K562 (cell line): ENCODE results near the gene LRRC74B. TPM values are rescaled to one million over a fixed set of nuclear protein-coding genes. Genes with fewer than 3 reads are reported as not detected.

Source experiments
- FOXA3 ChIP-seq, 2 experiments: fragments of 450-650 bp in 1 of 2; sonication (generic) in 1 of 2; formaldehyde crosslinking; IDR thresholded peaks in 1 of 2; conservative IDR thresholded peaks in 1 of 2; 2 replicates each; pipeline versions ENCODE4 v1.4.0 to v1.8.0; 2020 to 2022; ENCODE audit warnings: mild to moderate bottlenecking in 2 of 2, missing genetic modification reagents in 1 of 2
- FOXJ2 ChIP-seq: fragments of 200-800 bp; sonication (Bioruptor generic); IDR thresholded peaks from 2 replicates; pipeline ENCODE4 v1.6.1; 2016; ENCODE audit warnings: missing genetic modification characterization, missing compliant biosample characterization
- GATA2 ChIP-seq: sonication (generic); formaldehyde crosslinking; IDR thresholded peaks from 2 replicates; pipeline ENCODE4 v1.4.0; 2020; ENCODE audit warnings: mild to moderate bottlenecking, missing genetic modification reagents
- GATAD2A ChIP-seq: fragments of 450-650 bp; IDR thresholded peaks from 2 replicates; pipeline ENCODE4 v1.6.1; 2017
- GTF2A2 ChIP-seq: IDR thresholded peaks from 2 replicates; pipeline ENCODE4 v1.6.1; 2016; ENCODE audit warnings: mild to moderate bottlenecking, missing genetic modification characterization, missing compliant biosample characterization
- GTF2F1 ChIP-seq: IDR thresholded peaks from 2 replicates; pipeline ENCODE4 v1.6.1; 2011; ENCODE audit warnings: low read depth, low read length, improper control_type of control experiment
- HMG20B ChIP-seq: fragments of 250-450 bp; sonication (Bioruptor Pico); IDR thresholded peaks from 2 replicates; pipeline ENCODE4 v1.5.0; 2021; ENCODE audit warnings: mild to moderate bottlenecking
- HSF4 ChIP-seq: fragments of 250-450 bp; sonication (Bioruptor Pico); IDR thresholded peaks from 2 replicates; pipeline ENCODE4 v2.1.2; 2022; ENCODE audit warnings: mild to moderate bottlenecking, moderate library complexity, borderline replicate concordance
- IRF2 ChIP-seq: sonication (generic); formaldehyde crosslinking; IDR thresholded peaks from 2 replicates; pipeline ENCODE4 v1.8.1; 2022; ENCODE audit warnings: mild to moderate bottlenecking, missing genetic modification reagents
- KLF1 ChIP-seq: fragments of 450-650 bp; IDR thresholded peaks from 2 replicates; pipeline ENCODE4 v1.6.1; 2016; ENCODE audit warnings: missing genetic modification characterization, missing compliant biosample characterization
- NFE2 ChIP-seq: IDR thresholded peaks from 2 replicates; pipeline ENCODE4 v1.6.1; 2014; ENCODE audit warnings: antibody characterized with exemption, low read depth
- NR2C2 ChIP-seq, 2 experiments: fragments of 200-800 bp in 1 of 2; sonication (Bioruptor generic) in 1 of 2; sonication (generic) in 1 of 2; formaldehyde crosslinking in 1 of 2; IDR thresholded peaks; 2 replicates each; pipeline versions ENCODE4 v1.6.1 to v1.8.0; 2016 to 2022; ENCODE audit warnings: mild to moderate bottlenecking in 1 of 2, missing compliant biosample characterization in 1 of 2, missing genetic modification characterization in 1 of 2, missing genetic modification reagents in 1 of 2
- PRPF4 ChIP-seq: fragments of 200-400 bp; formaldehyde crosslinking; IDR thresholded peaks from one replicate; pipeline ENCODE4 v1.6.1; 2017; ENCODE audit warnings: low read length, low read depth, mild to moderate bottlenecking; ENCODE audit not compliant: insufficient read depth, poor library complexity, severe bottlenecking
- SIX5 ChIP-seq, 2 experiments: IDR thresholded peaks; 2 replicates each; pipeline ENCODE4 v1.6.1; 2011; ENCODE audit warnings: low read length in 2 of 2, borderline replicate concordance in 1 of 2, low read depth in 1 of 2, mild to moderate bottlenecking in 1 of 2, moderate library complexity in 1 of 2; ENCODE audit not compliant: insufficient read depth in 1 of 2
- SMAD4 ChIP-seq: fragments of 250-450 bp; sonication (Bioruptor Pico); conservative IDR thresholded peaks from 2 replicates; pipeline ENCODE4 v1.8.0; 2021; ENCODE audit warnings: inconsistent platforms, mild to moderate bottlenecking, moderate library complexity
- SMARCA4 ChIP-seq: fragments of 450-650 bp; IDR thresholded peaks from 2 replicates; pipeline ENCODE4 v1.6.1; 2016
- SMARCA5 ChIP-seq: fragments of 450-650 bp; IDR thresholded peaks from 2 replicates; pipeline ENCODE4 v1.6.1; 2016
- SNRNP70 ChIP-seq: fragments of 200-400 bp; formaldehyde crosslinking; optimal IDR thresholded peaks from 2 replicates; pipeline ENCODE3; 2017; ENCODE audit warnings: low read depth, low read length
- SP2 ChIP-seq: IDR thresholded peaks from 2 replicates; pipeline ENCODE4 v1.6.1; 2011; ENCODE audit warnings: mild to moderate bottlenecking, low read depth, low read length, moderate library complexity; ENCODE audit not compliant: poor library complexity, severe bottlenecking; ENCODE audit errors: extremely low read depth
- SRSF9 ChIP-seq: fragments of 200-400 bp; formaldehyde crosslinking; IDR thresholded peaks from 2 replicates; pipeline ENCODE4 v1.6.1; 2017; ENCODE audit warnings: low read depth, low read length, borderline replicate concordance
- XRCC5 ChIP-seq: fragments of 200-400 bp; formaldehyde crosslinking; IDR thresholded peaks from 2 replicates; pipeline ENCODE4 v1.6.1; 2017; ENCODE audit warnings: low read depth, mild to moderate bottlenecking, low read length
- ZFP1 ChIP-seq: fragments of 450-650 bp; formaldehyde crosslinking; IDR thresholded peaks from 2 replicates; pipeline ENCODE4 v1.4.0; 2020; ENCODE audit warnings: mild to moderate bottlenecking, mixed read lengths
- ZNF133 ChIP-seq: fragments of 250-450 bp; sonication (Bioruptor Pico); IDR thresholded peaks from 2 replicates; pipeline ENCODE4 v1.4.0; 2020; ENCODE audit warnings: mild to moderate bottlenecking
- ZNF184 ChIP-seq: sonication (generic); formaldehyde crosslinking; IDR thresholded peaks from 2 replicates; pipeline ENCODE4 v1.5.0; 2020; ENCODE audit warnings: missing genetic modification reagents
- ZNF253 ChIP-seq: fragments of 250-450 bp; sonication (Bioruptor Pico); conservative IDR thresholded peaks from 2 replicates; pipeline ENCODE4 v1.6.1; 2021; ENCODE audit warnings: mild to moderate bottlenecking
- ZNF354B ChIP-seq: fragments of 250-450 bp; sonication (Bioruptor Pico); IDR thresholded peaks from 2 replicates; pipeline ENCODE4 v1.4.0; 2020
- ZNF436 ChIP-seq: fragments of 250-450, 450-650 bp; sonication (Bioruptor Pico); formaldehyde crosslinking; IDR thresholded peaks from 2 replicates; pipeline ENCODE4 v1.7.0; 2020; ENCODE audit warnings: mild to moderate bottlenecking
- ZNF778 ChIP-seq: fragments of 450-650 bp; formaldehyde crosslinking; IDR thresholded peaks from 2 replicates; pipeline ENCODE4 v1.4.0; 2020; ENCODE audit warnings: mild to moderate bottlenecking, moderate library complexity
- polyA plus RNA-seq, 8 experiments: library from polyadenylated mRNA; depleted of rRNA in 4 of 8; stranded (reverse) in 5 of 8; unstranded in 3 of 8; fragments of >200 nt; fragmentation: Nextera tagmentation in 2 of 8; fragmentation: Illumina TruSeq in 1 of 8; extraction: Ambion mirVana in 2 of 8; extraction: Trizol in 1 of 8; gene quantifications; 2 replicates each; pipeline versions ENCODE4 v1.2.1 to v1.2.3, GENCODE V29; 2011 to 2014; ENCODE audit warnings: inconsistent platforms in 1 of 8, missing spikeins in 1 of 8
- total RNA-seq, 7 experiments: library from RNA; depleted of rRNA in 6 of 7; stranded (reverse); fragments of >200 nt in 6 of 7; fragmentation: Illumina TruSeq in 2 of 7; extraction: Trizol in 2 of 7; gene quantifications; 2 replicates each; pipeline versions ENCODE4 v1.2.1 to v1.2.3, GENCODE V29; 2011 to 2021; ENCODE audit warnings: low replicate concordance in 1 of 7
- TF ChIP-seq, protein P1 (sequence below): fragments of 450-650 bp; formaldehyde crosslinking; IDR thresholded peaks from 2 replicates; pipeline ENCODE4 v1.4.0; 2020; ENCODE audit warnings: mild to moderate bottlenecking, moderate library complexity
- TF ChIP-seq, protein P2 (sequence below): fragments of 450-650 bp; formaldehyde crosslinking; IDR thresholded peaks from 2 replicates; pipeline ENCODE4 v1.4.0; 2020; ENCODE audit warnings: mild to moderate bottlenecking, mixed read lengths

The LRRC74B gene
- total and polyA plus RNA-seq, 9 of the 15 experiments (the other 6 are each of a cell fraction or from before 2014, with no cell fraction given): not detected

DNA sequence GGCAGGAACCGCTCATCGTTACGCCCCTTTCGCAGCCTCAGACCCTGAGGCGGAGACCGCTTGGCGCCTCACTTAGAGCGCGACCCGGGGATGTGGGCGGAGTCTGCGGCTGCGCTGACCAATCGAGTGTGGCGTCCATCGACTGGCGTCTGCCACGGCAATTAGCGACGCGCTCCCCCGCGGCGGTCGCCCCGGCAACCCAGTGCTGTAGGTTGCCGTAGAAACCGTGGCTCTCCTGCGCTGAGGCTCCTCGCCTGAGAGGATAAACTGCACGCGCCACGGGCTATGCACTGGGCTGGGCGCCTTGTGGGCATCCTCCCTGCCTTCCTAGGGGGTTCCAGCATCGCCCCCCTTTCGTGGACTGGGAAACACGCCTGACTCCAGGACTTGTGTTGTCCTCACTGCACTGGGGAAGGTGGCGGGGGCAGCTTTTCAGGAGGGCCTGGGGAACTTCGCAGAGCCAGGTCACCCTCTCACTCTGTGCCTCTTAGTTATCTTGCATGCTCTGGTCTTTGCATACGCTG is 31.5 kb upstream of the LRRC74B start (continued):
- TF ChIP-seq, protein P1, sequence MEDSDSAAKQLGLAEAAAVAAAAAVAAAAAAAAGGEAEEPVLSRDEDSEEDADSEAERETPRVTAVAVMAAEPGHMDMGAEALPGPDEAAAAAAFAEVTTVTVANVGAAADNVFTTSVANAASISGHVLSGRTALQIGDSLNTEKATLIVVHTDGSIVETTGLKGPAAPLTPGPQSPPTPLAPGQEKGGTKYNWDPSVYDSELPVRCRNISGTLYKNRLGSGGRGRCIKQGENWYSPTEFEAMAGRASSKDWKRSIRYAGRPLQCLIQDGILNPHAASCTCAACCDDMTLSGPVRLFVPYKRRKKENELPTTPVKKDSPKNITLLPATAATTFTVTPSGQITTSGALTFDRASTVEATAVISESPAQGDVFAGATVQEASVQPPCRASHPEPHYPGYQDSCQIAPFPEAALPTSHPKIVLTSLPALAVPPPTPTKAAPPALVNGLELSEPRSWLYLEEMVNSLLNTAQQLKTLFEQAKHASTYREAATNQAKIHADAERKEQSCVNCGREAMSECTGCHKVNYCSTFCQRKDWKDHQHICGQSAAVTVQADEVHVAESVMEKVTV (CRISPR knock-in tag): no peak
- TF ChIP-seq GATAD2A (no peak), SNRNP70 (no peak), ZNF133 (CRISPR knock-in tag) (peak; percentile 94), KLF1 (no peak), SRSF9 (no peak), GTF2F1 (no peak; the same call in 1 of the 2 replicates), HMG20B (CRISPR knock-in tag) (no peak), ZNF253 (CRISPR knock-in tag) (no peak), ZNF184 (CRISPR knock-in tag) (no peak), XRCC5 (no peak), ZNF778 (no peak), NR2C2 (CRISPR knock-in tag; IDR thresholded peaks at IDR 0.05) (no peak), NR2C2 (tag; IDR thresholded peaks at IDR 0.05) (no peak), GATA2 (CRISPR knock-in tag) (no peak), FOXJ2 (tag) (peak; percentile 96), ZNF436 (CRISPR knock-in tag) (no peak), SIX5 (IDR thresholded peaks at IDR 0.05; ENCODE audit: borderline replicate concordance in 1 of 2, insufficient read depth in 1 of 2, low read depth in 1 of 2, low read length in 2 of 2) (peak in 1 of 2 experiments; percentile 34; a peak in 1 of 4 replicates), GTF2A2 (tag) (no peak), SMAD4 (CRISPR knock-in tag) (peak; percentile 100), SMARCA5 (no peak), ZFP1 (CRISPR knock-in tag) (no peak), NFE2 (no peak), PRPF4 (no peak), IRF2 (CRISPR knock-in tag) (no peak), SMARCA4 (no peak), HSF4 (CRISPR knock-in tag) (peak; percentile 81; the same call in 1 of the 2 replicates), SP2 (peak; percentile 49), ZNF354B (0 out of 2 replicates have a peak, but pooled peaks have one; percentile 38), FOXA3 (CRISPR knock-in tag; conservative IDR thresholded peaks at IDR 0.05 in 1 of 2, IDR thresholded peaks at IDR 0.05 in 1 of 2) (no peak)
- TF ChIP-seq, protein P2, sequence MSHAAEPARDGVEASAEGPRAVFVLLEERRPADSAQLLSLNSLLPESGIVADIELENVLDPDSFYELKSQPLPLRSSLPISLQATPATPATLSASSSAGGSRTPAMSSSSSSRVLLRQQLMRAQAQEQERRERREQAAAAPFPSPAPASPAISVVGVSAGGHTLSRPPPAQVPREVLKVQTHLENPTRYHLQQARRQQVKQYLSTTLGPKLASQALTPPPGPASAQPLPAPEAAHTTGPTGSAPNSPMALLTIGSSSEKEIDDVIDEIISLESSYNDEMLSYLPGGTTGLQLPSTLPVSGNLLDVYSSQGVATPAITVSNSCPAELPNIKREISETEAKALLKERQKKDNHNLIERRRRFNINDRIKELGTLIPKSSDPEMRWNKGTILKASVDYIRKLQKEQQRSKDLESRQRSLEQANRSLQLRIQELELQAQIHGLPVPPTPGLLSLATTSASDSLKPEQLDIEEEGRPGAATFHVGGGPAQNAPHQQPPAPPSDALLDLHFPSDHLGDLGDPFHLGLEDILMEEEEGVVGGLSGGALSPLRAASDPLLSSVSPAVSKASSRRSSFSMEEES (CRISPR knock-in tag): no peak
